ENCODE measurements around the gene ELL2.

- no peak for TF ChIP-seq CTCF (IDR thresholded peaks at IDR 0.05; ENCODE audit: insufficient read depth, low read depth, low read length)
- no peak for TF ChIP-seq EZH2 (IDR thresholded peaks at IDR 0.05; ENCODE audit: insufficient read depth, low read length)
These were observed 5.4 kb downstream of the ELL2 start for GRCh38 chr5:95956021-95956899.

Data from astrocyte (in vitro differentiated cells and primary cell).